Kidney tubule cell (primary cell): Measurements from ENCODE around the gene C1QTNF5.

Experiments
- DNase-seq: peaks from one replicate; pipeline ENCODE4 v3.0.0-alpha.2; 2018; ENCODE audit warnings: low spot score

Gene C1QTNF5

GRCh38 chr11:119373059-119373920 is 32.6 kb upstream of the C1QTNF5 start:
- no peak for DNase-seq

GRCh38 chr11:119372260-119373058 is 31.8 kb upstream of the C1QTNF5 start:
- DNase-seq = no peak

DNA sequence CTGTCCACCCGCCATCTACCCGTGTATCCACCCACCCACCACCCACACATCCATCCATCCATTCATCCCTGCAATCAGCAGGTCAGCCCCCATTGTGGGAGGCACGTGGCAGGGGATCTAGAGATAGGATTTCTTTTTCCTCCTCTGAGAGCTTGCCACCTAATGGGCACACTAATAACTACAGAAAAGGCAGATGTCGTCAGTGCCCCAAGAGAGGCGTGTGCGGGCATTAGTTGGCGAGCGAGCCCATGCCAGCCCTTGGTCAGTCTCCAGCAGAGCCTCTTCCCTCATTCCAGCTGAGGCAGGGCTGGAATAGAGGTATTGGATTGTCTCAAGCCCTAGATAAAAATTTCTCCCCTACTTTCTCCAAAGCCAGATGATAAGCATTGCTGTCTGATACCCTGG is 31.1 kb upstream of the C1QTNF5 start:
- DNase-seq = peak; percentile 65

DNA sequence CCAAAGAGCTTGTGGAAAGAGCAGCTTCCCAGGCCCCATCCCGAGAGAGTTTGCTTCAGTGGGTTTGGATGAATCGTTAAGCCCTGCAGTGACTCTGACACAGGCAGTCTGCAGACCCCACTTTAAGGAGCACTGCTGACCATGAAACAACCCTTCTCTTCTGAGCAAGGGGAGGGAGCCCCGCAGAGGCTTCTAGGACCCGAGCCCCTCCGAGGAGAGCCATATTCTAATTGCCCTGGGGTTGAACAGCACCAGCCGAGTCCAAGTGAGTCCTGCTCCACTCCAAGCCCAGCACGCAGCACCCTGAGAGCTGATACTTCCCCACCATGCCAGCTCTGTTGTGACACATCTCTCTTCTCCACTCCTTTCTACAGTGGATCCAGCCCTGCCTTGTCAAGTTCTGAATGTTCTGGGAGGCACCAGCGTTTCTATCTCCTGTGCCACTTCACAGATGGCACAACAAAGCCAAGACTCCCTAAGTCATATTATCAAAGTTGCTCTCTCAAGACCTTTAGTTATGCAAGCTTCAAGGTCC is 30.5 kb upstream of the C1QTNF5 start:
- no peak for DNase-seq

- no peak for DNase-seq
These were observed 29.9 kb upstream of the C1QTNF5 start for GRCh38 chr11:119370486-119371046.

GRCh38 chr11:119369132-119369925 is 28.6 kb upstream of the C1QTNF5 start:
- DNase-seq = no peak

GRCh38 chr11:119368121-119369034 is 27.7 kb upstream of the C1QTNF5 start:
- DNase-seq = peak; percentile 62

- peak; percentile 32 for DNase-seq
These were observed 27.0 kb upstream of the C1QTNF5 start for GRCh38 chr11:119367661-119368120.

DNA sequence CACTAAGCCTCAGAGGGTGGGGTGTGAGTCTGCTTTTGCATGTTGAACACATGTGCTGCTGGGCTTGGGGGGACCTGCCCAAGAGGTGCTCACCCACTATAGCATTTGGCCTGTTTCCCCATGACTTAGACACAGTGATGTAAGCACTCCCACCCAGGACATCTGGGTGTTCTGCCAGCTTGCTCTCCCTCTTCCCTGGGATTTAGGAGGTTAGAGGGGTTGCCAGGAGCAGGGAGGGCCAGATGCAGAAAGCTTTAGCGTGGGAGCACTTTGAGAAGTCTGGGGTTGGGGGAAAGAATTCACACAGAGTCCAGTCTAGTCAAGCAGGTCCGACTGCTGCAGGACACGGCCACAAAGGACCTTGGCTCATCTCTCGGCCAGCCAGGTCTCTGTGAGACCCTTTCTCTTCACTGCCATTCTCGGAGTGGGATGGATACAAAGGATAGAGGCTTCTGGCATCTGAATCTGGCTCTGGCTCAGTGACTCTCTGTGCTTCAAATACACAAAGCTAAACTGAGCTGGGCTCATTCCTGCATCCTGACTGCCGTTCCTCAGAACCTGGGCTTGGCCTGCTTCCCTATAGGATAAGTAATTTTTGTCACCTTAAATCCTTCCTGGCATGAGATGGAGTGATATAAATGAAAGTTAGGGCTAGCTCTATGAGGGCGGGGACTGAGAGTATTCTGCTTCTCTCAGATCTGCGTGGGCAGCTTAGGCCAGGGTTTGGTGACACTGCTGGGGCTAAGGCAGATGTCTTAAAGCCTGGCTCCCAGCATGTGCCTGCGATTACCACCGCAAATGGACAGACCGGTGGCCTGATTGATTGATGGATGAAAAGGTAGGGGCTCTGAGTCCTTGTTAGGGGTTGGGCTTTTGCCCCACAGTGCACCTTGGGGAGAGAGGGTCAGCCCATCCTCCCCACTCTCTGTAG is 26.3 kb upstream of the C1QTNF5 start:
- no peak for DNase-seq

GRCh38 chr11:119365071-119365591 is 24.4 kb upstream of the C1QTNF5 start:
- DNase-seq = no peak

DNA sequence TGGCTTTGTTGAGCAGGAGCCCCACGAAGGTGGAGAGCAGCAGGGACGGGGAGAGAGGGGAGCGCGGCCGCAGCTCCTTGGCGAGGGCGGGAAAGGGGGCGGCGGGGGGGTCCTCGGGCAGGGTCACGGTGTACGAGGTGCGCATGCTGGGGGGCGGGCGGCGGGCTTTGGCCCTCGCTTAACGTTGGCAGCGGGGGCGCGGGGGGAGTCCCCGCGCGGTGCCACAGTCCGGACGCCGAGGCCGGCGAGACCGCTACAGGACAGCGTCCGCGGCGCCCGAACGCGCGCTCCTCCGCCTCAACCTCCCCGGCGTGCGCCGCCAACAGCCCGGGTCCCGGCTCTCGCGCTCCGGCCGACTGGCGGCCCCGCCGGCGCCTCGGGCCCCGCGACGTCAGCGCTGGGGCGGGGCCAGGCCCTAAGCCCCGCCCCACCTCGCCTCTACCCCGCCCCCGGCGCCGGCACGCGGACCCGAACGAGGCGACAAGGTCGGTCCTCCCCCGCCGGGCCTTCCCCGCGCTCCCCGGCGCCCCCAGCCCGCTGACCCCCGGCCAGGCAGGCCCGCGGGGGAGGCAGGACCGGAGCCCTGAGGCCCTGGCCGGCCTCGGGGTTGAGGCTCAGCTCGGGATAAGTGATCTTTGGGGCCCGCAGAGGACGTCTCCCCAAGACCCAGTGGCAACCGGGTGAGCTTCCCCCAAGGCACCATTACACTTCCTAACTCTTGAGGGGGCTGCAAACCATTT is 23.3 kb upstream of the C1QTNF5 start:
- peak; percentile 62 for DNase-seq

DNA sequence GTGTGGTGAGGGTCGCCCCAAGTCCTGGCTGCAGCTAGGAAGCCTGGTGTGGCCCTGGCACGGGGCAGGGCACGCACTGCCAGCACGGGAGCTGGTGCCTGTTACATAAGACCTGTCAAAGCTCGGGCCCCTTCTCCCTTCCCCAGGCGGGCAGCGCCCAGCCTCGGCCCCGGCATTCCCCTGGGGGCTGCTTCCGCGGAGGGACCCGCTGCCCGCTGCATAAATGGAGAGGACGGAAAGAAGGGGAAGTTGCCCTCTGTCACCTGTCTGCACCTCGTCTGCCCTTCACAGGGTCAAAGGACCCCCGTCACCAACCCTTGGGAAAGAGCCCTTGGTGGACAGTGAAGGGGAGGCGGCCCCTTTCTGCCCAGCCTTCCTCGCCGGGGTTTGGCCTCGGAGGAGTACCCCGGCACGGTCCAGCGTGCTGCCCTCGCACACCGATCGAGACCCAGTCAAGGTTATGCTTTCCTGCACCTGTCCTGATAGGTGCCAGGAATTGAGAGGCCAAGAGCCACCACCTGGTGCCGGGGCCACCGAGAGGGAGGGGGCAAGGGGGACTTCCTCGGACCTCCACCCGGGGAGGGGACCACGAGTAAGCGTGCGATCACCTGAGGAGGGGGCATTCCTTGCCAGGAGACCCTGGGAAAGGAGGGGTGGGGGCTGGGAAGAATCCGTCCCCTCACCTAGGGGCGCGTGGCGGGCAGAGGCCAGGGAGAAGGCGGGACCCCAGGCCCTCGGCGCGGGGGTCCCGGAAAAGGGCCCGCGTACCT is 22.6 kb upstream of the C1QTNF5 start:
- no peak for DNase-seq

DNA sequence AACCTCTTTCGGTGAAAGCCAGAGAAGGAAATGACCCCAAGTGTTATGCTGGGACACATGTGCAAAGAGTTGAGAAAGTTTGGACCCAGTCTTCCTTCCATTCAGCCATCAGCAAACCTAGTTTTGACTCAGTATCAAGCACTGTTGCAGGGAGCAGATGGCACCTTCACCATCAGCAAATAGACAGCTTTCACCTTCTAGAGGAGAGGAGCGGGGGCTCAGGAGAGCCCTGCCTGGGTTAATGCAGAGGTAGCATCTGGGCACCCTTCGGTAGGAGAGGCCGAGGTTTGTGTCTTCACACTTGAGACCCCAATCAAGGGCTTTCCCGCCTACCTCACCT is 22.0 kb upstream of the C1QTNF5 start:
- no peak for DNase-seq

DNA sequence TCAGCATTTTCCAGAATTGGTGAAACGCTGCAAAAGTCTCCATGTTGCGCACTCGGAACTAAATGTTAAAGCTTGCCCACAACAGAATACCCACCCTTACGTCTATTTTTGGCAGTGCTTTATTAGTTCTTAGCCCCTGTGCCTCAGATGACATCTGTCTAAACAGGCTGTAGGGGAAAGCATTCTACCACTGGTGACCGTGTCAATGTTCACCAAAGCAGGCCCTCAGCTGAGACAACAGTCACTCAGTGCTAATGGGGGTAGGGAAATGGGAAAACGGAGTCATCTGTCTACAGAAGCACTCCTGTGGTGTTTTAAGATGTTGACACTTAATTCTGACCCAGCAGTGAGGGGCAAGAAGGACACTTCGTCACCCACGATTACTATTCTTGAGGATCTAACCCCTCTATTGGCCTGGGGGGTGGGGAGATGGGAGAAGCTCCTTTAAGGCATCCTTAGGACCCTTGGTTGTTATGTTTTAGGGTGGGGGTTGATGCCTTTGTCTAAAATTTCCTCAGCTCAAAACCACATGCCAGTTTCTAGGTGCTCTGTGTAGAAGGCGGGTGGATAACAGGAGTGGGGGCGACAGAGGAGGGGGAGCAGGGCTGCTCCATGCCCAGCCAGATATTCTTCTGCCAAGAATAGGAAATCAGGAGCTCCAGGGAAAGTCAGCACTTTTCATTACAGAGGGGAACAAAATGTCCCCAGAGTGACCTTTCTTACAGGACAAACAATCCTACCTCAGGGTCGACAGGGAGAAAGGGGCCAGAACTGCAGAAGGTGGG is 21.4 kb upstream of the C1QTNF5 start:
- DNase-seq = peak; percentile 32

DNA sequence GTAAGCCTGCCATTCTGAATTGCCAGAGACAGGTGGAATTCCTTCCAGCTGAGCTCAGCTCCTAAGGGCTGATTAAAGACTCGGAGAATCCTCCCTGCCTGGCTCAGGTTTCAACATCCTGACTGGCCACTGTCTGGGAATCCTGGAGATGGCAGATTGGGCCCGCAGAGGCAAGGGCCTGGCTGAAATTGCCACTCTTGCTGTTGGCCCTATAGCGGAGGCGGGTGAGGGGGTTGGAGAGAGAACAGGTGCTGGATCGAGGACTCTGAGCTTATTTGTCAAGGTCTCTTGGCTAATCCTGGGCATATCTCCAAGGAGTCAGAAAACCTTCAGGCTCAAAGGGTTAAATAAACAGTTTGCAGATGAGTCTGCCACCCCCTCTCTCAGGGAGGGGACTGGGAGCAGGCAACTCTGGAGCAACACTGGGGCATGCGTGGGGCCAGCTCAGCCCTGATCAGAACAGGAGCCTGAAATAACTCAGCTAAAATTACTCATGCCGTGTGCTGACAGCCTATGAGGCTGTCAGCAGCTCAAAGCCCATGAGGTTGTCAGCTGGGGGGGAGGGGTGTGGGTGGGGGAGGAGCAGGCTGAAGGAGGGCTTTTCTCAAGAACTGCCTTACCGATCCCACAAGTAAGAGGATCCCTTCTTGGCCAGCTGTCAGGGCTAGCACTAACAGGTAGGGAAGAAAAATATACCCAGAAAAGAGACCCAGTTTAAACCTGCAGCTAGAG is 20.5 kb upstream of the C1QTNF5 start:
- DNase-seq = peak; percentile 95
